ENCODE results near the gene TRIM44.

DNA sequence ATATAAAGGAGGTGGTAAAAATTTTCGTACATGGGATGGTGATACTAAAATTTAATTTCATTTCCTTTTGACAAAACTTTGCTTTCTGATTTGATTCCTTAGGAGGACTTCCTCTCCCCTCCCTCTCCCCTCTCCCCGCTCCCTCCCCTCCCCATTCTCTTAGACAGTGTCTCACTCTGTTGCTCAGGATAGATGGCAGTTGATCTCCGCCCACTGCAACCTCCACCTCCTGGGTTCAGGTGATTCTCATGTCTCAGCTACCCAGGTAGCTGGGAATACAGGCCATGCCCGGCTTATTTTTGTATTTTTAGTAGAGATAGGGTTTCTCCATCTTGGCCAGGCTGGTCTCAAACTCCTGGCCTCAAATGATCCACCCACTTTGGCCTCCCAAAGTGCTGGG is 15.9 kb downstream of the TRIM44 start:
- TF ChIP-seq, protein P1, sequence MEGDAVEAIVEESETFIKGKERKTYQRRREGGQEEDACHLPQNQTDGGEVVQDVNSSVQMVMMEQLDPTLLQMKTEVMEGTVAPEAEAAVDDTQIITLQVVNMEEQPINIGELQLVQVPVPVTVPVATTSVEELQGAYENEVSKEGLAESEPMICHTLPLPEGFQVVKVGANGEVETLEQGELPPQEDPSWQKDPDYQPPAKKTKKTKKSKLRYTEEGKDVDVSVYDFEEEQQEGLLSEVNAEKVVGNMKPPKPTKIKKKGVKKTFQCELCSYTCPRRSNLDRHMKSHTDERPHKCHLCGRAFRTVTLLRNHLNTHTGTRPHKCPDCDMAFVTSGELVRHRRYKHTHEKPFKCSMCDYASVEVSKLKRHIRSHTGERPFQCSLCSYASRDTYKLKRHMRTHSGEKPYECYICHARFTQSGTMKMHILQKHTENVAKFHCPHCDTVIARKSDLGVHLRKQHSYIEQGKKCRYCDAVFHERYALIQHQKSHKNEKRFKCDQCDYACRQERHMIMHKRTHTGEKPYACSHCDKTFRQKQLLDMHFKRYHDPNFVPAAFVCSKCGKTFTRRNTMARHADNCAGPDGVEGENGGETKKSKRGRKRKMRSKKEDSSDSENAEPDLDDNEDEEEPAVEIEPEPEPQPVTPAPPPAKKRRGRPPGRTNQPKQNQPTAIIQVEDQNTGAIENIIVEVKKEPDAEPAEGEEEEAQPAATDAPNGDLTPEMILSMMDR (conservative IDR thresholded peaks at IDR 0.05), result no peak
- TF ChIP-seq ZFX (IDR thresholded peaks at IDR 0.05), result no peak

All from C4-2B (cell line).